Measurements from ENCODE around the gene GART. TPM values are rescaled to one million over a fixed set of nuclear protein-coding genes. Genes with fewer than 3 reads are reported as not detected.

The GART gene
- total RNA-seq, 1 experiment from 2014 or later, result 240 TPM

- Mint-ChIP-seq H3K9me3 (ENCODE audit: unreplicated experiment) (no peaks in the 10 kb centered on the region), H3K4me1 (ENCODE audit: insufficient read depth, unreplicated experiment) (no peaks in the 10 kb centered on the region), H3K4me3 (ENCODE audit: unreplicated experiment) (no peak overlapping the region), H3K27ac (ENCODE audit: low read depth, unreplicated experiment) (no peak overlapping the region), H3K36me3 (ENCODE audit: insufficient read depth, unreplicated experiment) (peaks cover 83% of the 10 kb centered on the region), H3K27me3 (ENCODE audit: insufficient read depth, unreplicated experiment) (no peaks in the 10 kb centered on the region)
- TF ChIP-seq CTCF (IDR thresholded peaks at IDR 0.05; ENCODE audit: unreplicated experiment), result no peak
- CTCF ChIA-PET, result interaction anchor here (0.6 kb wide), 2 partner anchors 110 to 1431 kb away, joined by 3 read pairs; no protein-coding TSS in a partner anchor
- BruUV-seq (replicated peaks), result no TSS peak
- no peak for DNase-seq (ENCODE audit: unreplicated experiment)
- intact Hi-C loops (cut with micrococcal nuclease), result no loop called here
- POLR2A ChIA-PET, result interaction anchor here (1.6 kb wide), 1 partner anchor 9 kb away, joined by 5 read pairs; no protein-coding TSS in a partner anchor
Observed at GRCh38 chr21:33505833-33506232, 36.1 kb downstream of the GART start.

- no peaks in the 10 kb centered on the region for H3K27me3 Mint-ChIP-seq (ENCODE audit: insufficient read depth, unreplicated experiment)
- peak; percentile 4 for DNase-seq (ENCODE audit: unreplicated experiment)
- no peak overlapping the region for H3K27ac Mint-ChIP-seq (ENCODE audit: low read depth, unreplicated experiment)
- no peaks in the 10 kb centered on the region for H3K36me3 Mint-ChIP-seq (ENCODE audit: insufficient read depth, unreplicated experiment)
- H3K4me1 Mint-ChIP-seq (ENCODE audit: insufficient read depth, unreplicated experiment), result peaks cover 6% of the 10 kb centered on the region
- H3K4me3 Mint-ChIP-seq (ENCODE audit: unreplicated experiment), result no peak overlapping the region
- ChIA-PET CTCF (no interaction called here), POLR2A (no interaction called here)
- no peak for TF ChIP-seq CTCF (IDR thresholded peaks at IDR 0.05; ENCODE audit: unreplicated experiment)
- no peaks in the 10 kb centered on the region for H3K9me3 Mint-ChIP-seq (ENCODE audit: unreplicated experiment)
- intact Hi-C loops (cut with micrococcal nuclease), result no loop called here
- BruUV-seq (replicated peaks), result no TSS peak
Observed at GRCh38 chr21:33496345-33496744, 45.6 kb downstream of the GART start.

- intact Hi-C loops (cut with micrococcal nuclease), result no loop called here
- POLR2A ChIA-PET, result interaction anchor here (1.0 kb wide), 1 partner anchor 16 kb away, joined by 3 read pairs; the partner anchor contains the start of gene TMEM50B
- H3K9me3 Mint-ChIP-seq (ENCODE audit: unreplicated experiment), result no peaks in the 10 kb centered on the region
- DNase-seq (ENCODE audit: unreplicated experiment), result no peak
- no TSS peak for BruUV-seq (replicated peaks)
- CTCF ChIA-PET, result no interaction called here
- no peak for TF ChIP-seq CTCF (IDR thresholded peaks at IDR 0.05; ENCODE audit: unreplicated experiment)
- no peaks in the 10 kb centered on the region for H3K27me3 Mint-ChIP-seq (ENCODE audit: insufficient read depth, unreplicated experiment)
- no peak overlapping the region for H3K4me3 Mint-ChIP-seq (ENCODE audit: unreplicated experiment)
- H3K36me3 Mint-ChIP-seq (ENCODE audit: insufficient read depth, unreplicated experiment), result no peaks in the 10 kb centered on the region
- H3K27ac Mint-ChIP-seq (ENCODE audit: low read depth, unreplicated experiment), result no peak overlapping the region
- peaks cover 7% of the 10 kb centered on the region for H3K4me1 Mint-ChIP-seq (ENCODE audit: insufficient read depth, unreplicated experiment)
Observed at GRCh38 chr21:33495743-33496142, 46.2 kb downstream of the GART start.

GRCh38 chr21:33493756-33494155 is 48.2 kb downstream of the GART start:
- no peaks in the 10 kb centered on the region for H3K36me3 Mint-ChIP-seq (ENCODE audit: insufficient read depth, unreplicated experiment)
- TF ChIP-seq CTCF (IDR thresholded peaks at IDR 0.05; ENCODE audit: unreplicated experiment), result no peak
- H3K27me3 Mint-ChIP-seq (ENCODE audit: insufficient read depth, unreplicated experiment), result no peaks in the 10 kb centered on the region
- H3K4me1 Mint-ChIP-seq (ENCODE audit: insufficient read depth, unreplicated experiment), result peaks cover 7% of the 10 kb centered on the region
- no peak overlapping the region for H3K4me3 Mint-ChIP-seq (ENCODE audit: unreplicated experiment)
- no peak overlapping the region for H3K27ac Mint-ChIP-seq (ENCODE audit: low read depth, unreplicated experiment)
- no peak for DNase-seq (ENCODE audit: unreplicated experiment)
- CTCF ChIA-PET, result no interaction called here
- intact Hi-C loops (cut with micrococcal nuclease), result no loop called here
- BruUV-seq (replicated peaks), result no TSS peak
- POLR2A ChIA-PET, result no interaction called here
- no peaks in the 10 kb centered on the region for H3K9me3 Mint-ChIP-seq (ENCODE audit: unreplicated experiment)
